ENCODE results near the gene HS1BP3.

Gene HS1BP3

GRCh38 chr2:20646446-20646845, 4.5 kb downstream of the HS1BP3 start:
- TF ChIP-seq CTCF (conservative IDR thresholded peaks at IDR 0.05; ENCODE audit: low read depth, low read length) = no peak
- no peaks in the 10 kb centered on the region for H3K36me3 ChIP-seq (ENCODE audit: insufficient read depth)
- H3K4me3 ChIP-seq (IDR thresholded peaks at IDR 0.05; ENCODE audit: insufficient read depth, low read depth, low read length) = no peak overlapping the region
- H3K4me1 ChIP-seq (ENCODE audit: low read depth, poor library complexity, severe bottlenecking) = peaks cover 6% of the 10 kb centered on the region
- no peaks in the 10 kb centered on the region for H4K20me1 ChIP-seq (ENCODE audit: insufficient read depth)
- no peaks in the 10 kb centered on the region for H3K27me3 ChIP-seq (ENCODE audit: insufficient read depth, low read depth)
- no peaks in the 10 kb centered on the region; the same call in 1 of the 2 replicates for H3K79me2 ChIP-seq (ENCODE audit: insufficient read depth, low read depth)
- H3K4me2 ChIP-seq = no peak overlapping the region
- H2AFZ ChIP-seq (ENCODE audit: low read depth) = no peak overlapping the region
- no peak overlapping the region for H3K9ac ChIP-seq
- H3K27ac ChIP-seq = no peak overlapping the region

DNA sequence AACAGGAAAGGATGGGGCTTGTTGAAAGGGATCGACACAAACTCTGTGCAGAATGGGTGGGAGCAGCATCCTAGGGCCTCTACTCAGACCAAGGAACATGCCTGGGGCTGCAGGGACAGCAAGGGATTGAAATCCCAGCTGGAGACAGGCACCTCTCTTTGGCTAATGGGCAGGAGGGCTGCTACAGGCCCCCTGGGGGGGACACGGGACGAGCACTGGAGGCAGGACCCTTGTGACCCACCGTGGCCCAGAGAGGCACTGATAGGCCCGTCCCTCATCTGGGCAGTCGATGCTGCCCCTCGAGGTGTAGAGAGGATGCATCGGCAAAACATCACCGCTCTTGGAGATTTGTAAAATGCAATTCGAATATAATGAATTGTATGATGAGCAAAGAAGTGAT, 5.1 kb downstream of the HS1BP3 start:
- Histone ChIP-seq H3K4me3 (IDR thresholded peaks at IDR 0.05; ENCODE audit: insufficient read depth, low read depth, low read length) (no peak overlapping the region), H2AFZ (ENCODE audit: low read depth) (no peak overlapping the region), H3K36me3 (ENCODE audit: insufficient read depth) (no peaks in the 10 kb centered on the region), H3K79me2 (ENCODE audit: insufficient read depth, low read depth) (no peaks in the 10 kb centered on the region; the same call in 1 of the 2 replicates), H3K9ac (no peak overlapping the region), H3K27ac (no peak overlapping the region), H3K27me3 (ENCODE audit: insufficient read depth, low read depth) (no peaks in the 10 kb centered on the region), H3K4me2 (no peak overlapping the region), H4K20me1 (ENCODE audit: insufficient read depth) (no peaks in the 10 kb centered on the region), H3K4me1 (ENCODE audit: low read depth, poor library complexity, severe bottlenecking) (peaks cover 5% of the 10 kb centered on the region)
- no peak for TF ChIP-seq CTCF (conservative IDR thresholded peaks at IDR 0.05; ENCODE audit: low read depth, low read length)

- TF ChIP-seq CTCF (conservative IDR thresholded peaks at IDR 0.05; ENCODE audit: low read depth, low read length) = no peak
- no peaks in the 10 kb centered on the region for H3K36me3 ChIP-seq (ENCODE audit: insufficient read depth)
- H3K4me2 ChIP-seq = no peak overlapping the region
- H3K4me3 ChIP-seq (IDR thresholded peaks at IDR 0.05; ENCODE audit: insufficient read depth, low read depth, low read length) = no peak overlapping the region
- H3K79me2 ChIP-seq (ENCODE audit: insufficient read depth, low read depth) = no peaks in the 10 kb centered on the region; the same call in 1 of the 2 replicates
- peaks cover 5% of the 10 kb centered on the region for H3K4me1 ChIP-seq (ENCODE audit: low read depth, poor library complexity, severe bottlenecking)
- no peaks in the 10 kb centered on the region for H4K20me1 ChIP-seq (ENCODE audit: insufficient read depth)
- H2AFZ ChIP-seq (ENCODE audit: low read depth) = no peak overlapping the region
- no peak overlapping the region for H3K9ac ChIP-seq
- H3K27ac ChIP-seq = no peak overlapping the region
- no peaks in the 10 kb centered on the region for H3K27me3 ChIP-seq (ENCODE audit: insufficient read depth, low read depth)
Observed at GRCh38 chr2:20645301-20645701, 5.6 kb downstream of the HS1BP3 start.

GRCh38 chr2:20643826-20644225, 7.1 kb downstream of the HS1BP3 start:
- no peaks in the 10 kb centered on the region for H3K79me2 ChIP-seq (ENCODE audit: insufficient read depth, low read depth)
- no peak overlapping the region for H3K9ac ChIP-seq
- H3K27me3 ChIP-seq (ENCODE audit: insufficient read depth, low read depth) = no peaks in the 10 kb centered on the region
- no peak overlapping the region for H2AFZ ChIP-seq (ENCODE audit: low read depth)
- H3K36me3 ChIP-seq (ENCODE audit: insufficient read depth) = no peaks in the 10 kb centered on the region
- no peak overlapping the region for H3K27ac ChIP-seq
- H3K4me2 ChIP-seq = no peak overlapping the region
- H3K4me3 ChIP-seq (IDR thresholded peaks at IDR 0.05; ENCODE audit: insufficient read depth, low read depth, low read length) = no peak overlapping the region
- TF ChIP-seq CTCF (conservative IDR thresholded peaks at IDR 0.05; ENCODE audit: low read depth, low read length) = no peak
- H4K20me1 ChIP-seq (ENCODE audit: insufficient read depth) = no peaks in the 10 kb centered on the region
- H3K4me1 ChIP-seq (ENCODE audit: low read depth, poor library complexity, severe bottlenecking) = no peaks in the 10 kb centered on the region

Measured in KMS-11 (cell line).